NB4 (cell line): ENCODE data around the gene SLC25A46.

Experiments used
- CTCF ChIP-seq: IDR thresholded peaks from one replicate; pipeline ENCODE4 v1.5.1; 2012; ENCODE audit warnings: low read depth, low read length
- POLR2A ChIP-seq: IDR thresholded peaks from 2 replicates; pipeline ENCODE4 v1.6.1; 2011; ENCODE audit warnings: mild to moderate bottlenecking; ENCODE audit not compliant: insufficient read length; ENCODE audit errors: extremely low read depth

GRCh38 chr5:110752953-110753352, 14.1 kb downstream of the SLC25A46 start:
- TF ChIP-seq POLR2A (no peak), CTCF (no peak)
